T-helper 17 cell (primary cell): ENCODE data around the gene RGS21. TPM values are rescaled to one million over a fixed set of nuclear protein-coding genes. Genes with fewer than 3 reads are reported as not detected.

Source experiments
- ATAC-seq: fragments of 150-1000 bp; cut with Tn5 transposase; 2 replicates; pipeline ENCODE4 v1.10.0; 2021; ENCODE audit warnings: mild to moderate bottlenecking, moderate library complexity
- DNase-seq, 3 donors: peaks; one replicate each; pipeline versions ENCODE4 v3.0.0 to v3.0.0-alpha.2; 2020 to 2021
- H3K9me3 ChIP-seq: one replicate; pipeline ENCODE4 v1.7.0; 2013; ENCODE audit warnings: low read length, mild to moderate bottlenecking; ENCODE audit not compliant: control insufficient read depth, poor library complexity, severe bottlenecking
- H3K27ac Mint-ChIP-seq: one replicate; pipeline ENCODE4 v1.8.0; 2022; ENCODE audit warnings: mild to moderate bottlenecking, moderate library complexity, mixed read lengths
- H3K27me3 Mint-ChIP-seq: one replicate; pipeline ENCODE4 v1.8.0; 2022; ENCODE audit warnings: mixed read lengths
- H3K36me3 Mint-ChIP-seq: one replicate; pipeline ENCODE4 v1.8.0; 2022; ENCODE audit warnings: low read depth, mixed read lengths
- H3K4me1 Mint-ChIP-seq: one replicate; pipeline ENCODE4 v1.8.0; 2022; ENCODE audit warnings: mild to moderate bottlenecking, mixed read lengths
- H3K4me3 Mint-ChIP-seq: one replicate; pipeline ENCODE4 v1.8.0; 2022; ENCODE audit warnings: mild to moderate bottlenecking, moderate library complexity, mixed read lengths
- total RNA-seq, 4 donors: library from RNA in 2 of 4; stranded (reverse) in 2 of 4; gene quantifications; one replicate each; pipeline ENCODE4 v1.2.3 and lab custom pipeline; 2022 to 2026

RGS21 gene
- total RNA-seq, 2 donors from 2014 or later = not detected

- Mint-ChIP-seq H3K27ac (no peak overlapping the region), H3K4me1 (no peaks in the 10 kb centered on the region), H3K36me3 (no peaks in the 10 kb centered on the region), H3K4me3 (no peak overlapping the region), H3K27me3 (peaks cover 5% of the 10 kb centered on the region)
- H3K9me3 ChIP-seq = no peaks in the 10 kb centered on the region
- no peak for ATAC-seq
- no peak for DNase-seq
Observed at GRCh38 chr1:192350356-192350755, 33.6 kb downstream of the RGS21 start.

- DNase-seq (no peak), ATAC-seq (no peak)
- Mint-ChIP-seq H3K27ac (no peak overlapping the region), H3K36me3 (no peaks in the 10 kb centered on the region), H3K4me1 (no peaks in the 10 kb centered on the region), H3K27me3 (peaks cover 5% of the 10 kb centered on the region), H3K4me3 (no peak overlapping the region)
- H3K9me3 ChIP-seq = no peaks in the 10 kb centered on the region
Observed at GRCh38 chr1:192351550-192351949, 34.8 kb downstream of the RGS21 start.

GRCh38 chr1:192357924-192358323 lies 41.1 kb downstream of the RGS21 start:
- no peaks in the 10 kb centered on the region for H3K27me3 Mint-ChIP-seq
- no peak for ATAC-seq
- H3K4me3 Mint-ChIP-seq = no peak overlapping the region
- DNase-seq = no peak
- no peaks in the 10 kb centered on the region for H3K9me3 ChIP-seq
- H3K27ac Mint-ChIP-seq = no peak overlapping the region
- H3K4me1 Mint-ChIP-seq = no peaks in the 10 kb centered on the region
- no peaks in the 10 kb centered on the region for H3K36me3 Mint-ChIP-seq

- no peaks in the 10 kb centered on the region for H3K9me3 ChIP-seq
- ATAC-seq (no peak), DNase-seq (no peak)
- Mint-ChIP-seq H3K27me3 (no peaks in the 10 kb centered on the region), H3K36me3 (no peaks in the 10 kb centered on the region), H3K4me3 (no peak overlapping the region), H3K27ac (no peak overlapping the region), H3K4me1 (no peaks in the 10 kb centered on the region)
Observed at GRCh38 chr1:192358402-192358801, 41.6 kb downstream of the RGS21 start.

- DNase-seq = no peak
- ATAC-seq = no peak
- H3K4me3 Mint-ChIP-seq = no peak overlapping the region
- H3K36me3 Mint-ChIP-seq = no peaks in the 10 kb centered on the region
- no peaks in the 10 kb centered on the region for H3K9me3 ChIP-seq
- no peaks in the 10 kb centered on the region for H3K4me1 Mint-ChIP-seq
- H3K27ac Mint-ChIP-seq = no peak overlapping the region
- no peaks in the 10 kb centered on the region for H3K27me3 Mint-ChIP-seq
Observed at GRCh38 chr1:192358822-192359221, 42.0 kb downstream of the RGS21 start.

GRCh38 chr1:192363177-192363576 lies 46.4 kb downstream of the RGS21 start:
- Mint-ChIP-seq H3K4me1 (no peaks in the 10 kb centered on the region), H3K27ac (no peak overlapping the region), H3K4me3 (no peak overlapping the region), H3K36me3 (no peaks in the 10 kb centered on the region), H3K27me3 (peaks cover 6% of the 10 kb centered on the region)
- ATAC-seq (no peak), DNase-seq (no peak)
- no peaks in the 10 kb centered on the region for H3K9me3 ChIP-seq

- no peaks in the 10 kb centered on the region for H3K36me3 Mint-ChIP-seq
- no peak overlapping the region for H3K4me3 Mint-ChIP-seq
- H3K27me3 Mint-ChIP-seq = peaks cover 6% of the 10 kb centered on the region
- H3K27ac Mint-ChIP-seq = no peak overlapping the region
- H3K4me1 Mint-ChIP-seq = peaks cover 2% of the 10 kb centered on the region
- H3K9me3 ChIP-seq = no peaks in the 10 kb centered on the region
- DNase-seq = no peak
- ATAC-seq = no peak
Observed at GRCh38 chr1:192367436-192367835, 50.6 kb downstream of the RGS21 start.

GRCh38 chr1:192375306-192375705 lies 58.5 kb downstream of the RGS21 start:
- DNase-seq = no peak
- Mint-ChIP-seq H3K27ac (no peak overlapping the region), H3K27me3 (no peaks in the 10 kb centered on the region), H3K36me3 (no peaks in the 10 kb centered on the region), H3K4me3 (no peak overlapping the region), H3K4me1 (no peaks in the 10 kb centered on the region)
- ATAC-seq = no peak
- H3K9me3 ChIP-seq = no peaks in the 10 kb centered on the region

GRCh38 chr1:192376374-192376773 lies 59.6 kb downstream of the RGS21 start:
- no peak for DNase-seq
- Mint-ChIP-seq H3K4me1 (no peaks in the 10 kb centered on the region), H3K36me3 (no peaks in the 10 kb centered on the region), H3K27me3 (no peaks in the 10 kb centered on the region), H3K27ac (no peak overlapping the region), H3K4me3 (no peak overlapping the region)
- no peak for ATAC-seq
- no peaks in the 10 kb centered on the region for H3K9me3 ChIP-seq

GRCh38 chr1:192378276-192378675 lies 61.5 kb downstream of the RGS21 start:
- no peaks in the 10 kb centered on the region for H3K4me1 Mint-ChIP-seq
- H3K27ac Mint-ChIP-seq = no peak overlapping the region
- H3K27me3 Mint-ChIP-seq = peaks cover 9% of the 10 kb centered on the region
- DNase-seq (no peak), ATAC-seq (no peak)
- H3K36me3 Mint-ChIP-seq = no peaks in the 10 kb centered on the region
- no peak overlapping the region for H3K4me3 Mint-ChIP-seq
- H3K9me3 ChIP-seq = no peaks in the 10 kb centered on the region

GRCh38 chr1:192378878-192379277 lies 62.1 kb downstream of the RGS21 start:
- no peaks in the 10 kb centered on the region for H3K9me3 ChIP-seq
- H3K4me3 Mint-ChIP-seq = no peak overlapping the region
- no peak for ATAC-seq
- peaks cover 11% of the 10 kb centered on the region for H3K27me3 Mint-ChIP-seq
- H3K27ac Mint-ChIP-seq = no peak overlapping the region
- no peaks in the 10 kb centered on the region for H3K36me3 Mint-ChIP-seq
- DNase-seq = no peak
- no peaks in the 10 kb centered on the region for H3K4me1 Mint-ChIP-seq

- no peak for ATAC-seq
- Mint-ChIP-seq H3K36me3 (no peaks in the 10 kb centered on the region), H3K4me1 (no peaks in the 10 kb centered on the region), H3K4me3 (no peak overlapping the region), H3K27me3 (peaks cover 11% of the 10 kb centered on the region), H3K27ac (no peak overlapping the region)
- H3K9me3 ChIP-seq = no peaks in the 10 kb centered on the region
- DNase-seq = no peak
Observed at GRCh38 chr1:192379554-192379953, 62.8 kb downstream of the RGS21 start.

GRCh38 chr1:192382758-192383157 lies 66.0 kb downstream of the RGS21 start:
- Mint-ChIP-seq H3K4me1 (peaks cover 2% of the 10 kb centered on the region), H3K36me3 (no peaks in the 10 kb centered on the region), H3K4me3 (no peak overlapping the region), H3K27ac (no peak overlapping the region), H3K27me3 (peaks cover 18% of the 10 kb centered on the region)
- DNase-seq = no peak
- no peaks in the 10 kb centered on the region for H3K9me3 ChIP-seq
- ATAC-seq = no peak

- Mint-ChIP-seq H3K36me3 (no peaks in the 10 kb centered on the region), H3K27me3 (peaks cover 23% of the 10 kb centered on the region), H3K4me1 (peaks cover 2% of the 10 kb centered on the region), H3K27ac (no peak overlapping the region), H3K4me3 (no peak overlapping the region)
- ATAC-seq = no peak
- no peaks in the 10 kb centered on the region for H3K9me3 ChIP-seq
- DNase-seq = no peak
Observed at GRCh38 chr1:192386051-192386650, 69.4 kb downstream of the RGS21 start.
